HepG2 (cell line): ENCODE data around the gene AKAP6. TPM values are rescaled to one million over a fixed set of nuclear protein-coding genes. Genes with fewer than 3 reads are reported as not detected.

ENCODE experiments used
- EEA1 ChIP-seq: sonication (generic); formaldehyde crosslinking; IDR thresholded peaks from 2 replicates; pipeline ENCODE4 v1.5.1; 2020; ENCODE audit warnings: mild to moderate bottlenecking, missing genetic modification reagents, borderline replicate concordance
- ELF4 ChIP-seq: sonication (generic); formaldehyde crosslinking; IDR thresholded peaks from 2 replicates; pipeline ENCODE4 v1.5.0; 2020; ENCODE audit warnings: missing genetic modification reagents, mild to moderate bottlenecking, moderate library complexity, borderline replicate concordance
- ESRRA ChIP-seq: sonication (generic); formaldehyde crosslinking; IDR thresholded peaks from 2 replicates; pipeline ENCODE4 v1.5.1; 2020; ENCODE audit warnings: mild to moderate bottlenecking, low read depth, missing genetic modification reagents
- HCFC1 ChIP-seq: fragments of 150-350 bp; IDR thresholded peaks from 2 replicates; pipeline ENCODE4 v1.6.1; 2014; ENCODE audit warnings: low read depth, low read length
- NONO ChIP-seq, 2 experiments: fragments of 450-650 bp in 1 of 2; sonication (generic) in 1 of 2; formaldehyde crosslinking in 1 of 2; IDR thresholded peaks in 1 of 2; conservative IDR thresholded peaks in 1 of 2; 2 replicates each; pipeline versions ENCODE4 v1.6.1 to v1.8.0; 2017 to 2022; ENCODE audit warnings: mild to moderate bottlenecking in 1 of 2, missing genetic modification reagents in 1 of 2, moderate library complexity in 1 of 2
- SKI ChIP-seq: fragments of 450-650 bp; IDR thresholded peaks from one replicate; pipeline ENCODE4 v1.6.1; 2018; ENCODE audit warnings: mild to moderate bottlenecking; ENCODE audit not compliant: partially characterized antibody
- TAF1 ChIP-seq: sonication (generic); formaldehyde crosslinking; IDR thresholded peaks from 2 replicates; pipeline ENCODE4 v1.4.0; 2020; ENCODE audit warnings: missing genetic modification reagents
- ZBTB46 ChIP-seq: sonication (generic); formaldehyde crosslinking; IDR thresholded peaks from 2 replicates; pipeline ENCODE4 v1.4.0; 2020; ENCODE audit warnings: mild to moderate bottlenecking, missing genetic modification reagents, borderline replicate concordance
- ZGPAT ChIP-seq: IDR thresholded peaks from 2 replicates; pipeline ENCODE4 v1.6.1; 2016; ENCODE audit warnings: mild to moderate bottlenecking
- ZNF274 ChIP-seq: sonication (generic); formaldehyde crosslinking; IDR thresholded peaks from 2 replicates; pipeline ENCODE4 v1.5.1; 2020; ENCODE audit warnings: mild to moderate bottlenecking, missing genetic modification reagents
- ZNF503 ChIP-seq: sonication (generic); formaldehyde crosslinking; IDR thresholded peaks from 2 replicates; pipeline ENCODE4 v1.4.0; 2020; ENCODE audit warnings: missing genetic modification reagents
- ZNF549 ChIP-seq: sonication (generic); formaldehyde crosslinking; IDR thresholded peaks from 2 replicates; pipeline ENCODE4 v1.5.0; 2020; ENCODE audit warnings: missing genetic modification reagents
- ZNF563 ChIP-seq: sonication (generic); formaldehyde crosslinking; IDR thresholded peaks from 2 replicates; pipeline ENCODE4 v1.8.0; 2022; ENCODE audit warnings: mild to moderate bottlenecking, moderate library complexity, missing genetic modification reagents
- ZNF639 ChIP-seq: conservative IDR thresholded peaks from 2 replicates; pipeline ENCODE4 v1.6.1; 2018; ENCODE audit warnings: missing genetic modification reagents
- ZNF672 ChIP-seq: sonication (generic); formaldehyde crosslinking; IDR thresholded peaks from 2 replicates; pipeline ENCODE4 v1.8.1; 2022; ENCODE audit warnings: missing genetic modification reagents
- polyA plus RNA-seq, 8 experiments: library from polyadenylated mRNA; depleted of rRNA in 3 of 8; stranded (reverse) in 7 of 8; unstranded in 1 of 8; fragments of >200 nt; fragmentation: Illumina TruSeq in 4 of 8; extraction: Trizol in 4 of 8; gene quantifications; 2 replicates each; pipeline versions ENCODE4 v1.2.1 to v1.2.3, GENCODE V29; 2011 to 2016; ENCODE audit warnings: low read depth in 4 of 8, missing spikeins in 1 of 8, mixed read lengths in 1 of 8; ENCODE audit not compliant: insufficient read depth in 1 of 8
- total RNA-seq, 5 experiments: library from RNA; depleted of rRNA; stranded (reverse); fragments of >200 nt; fragmentation: Illumina TruSeq; extraction: Trizol; gene quantifications; 2 replicates each; pipeline ENCODE4 v1.2.3, GENCODE V29; 2016; ENCODE audit warnings: low read depth in 1 of 5
- TF ChIP-seq, protein P1 (sequence below): sonication (generic); formaldehyde crosslinking; IDR thresholded peaks from 2 replicates; pipeline ENCODE4 v1.4.0; 2020; ENCODE audit warnings: missing genetic modification reagents, borderline replicate concordance
- TF ChIP-seq, protein P2 (sequence below): sonication (generic); formaldehyde crosslinking; conservative IDR thresholded peaks from 2 replicates; pipeline ENCODE4 v1.4.0; 2020; ENCODE audit warnings: missing genetic modification reagents

The AKAP6 gene
- total and polyA plus RNA-seq, 2 of the 13 experiments (the other 11 are each of a cell fraction or from before 2014, with no cell fraction given) = 1.4 TPM

GRCh38 chr14:32576088-32576795 is 247.1 kb downstream of the AKAP6 start (continued):
- TF ChIP-seq, protein P1, sequence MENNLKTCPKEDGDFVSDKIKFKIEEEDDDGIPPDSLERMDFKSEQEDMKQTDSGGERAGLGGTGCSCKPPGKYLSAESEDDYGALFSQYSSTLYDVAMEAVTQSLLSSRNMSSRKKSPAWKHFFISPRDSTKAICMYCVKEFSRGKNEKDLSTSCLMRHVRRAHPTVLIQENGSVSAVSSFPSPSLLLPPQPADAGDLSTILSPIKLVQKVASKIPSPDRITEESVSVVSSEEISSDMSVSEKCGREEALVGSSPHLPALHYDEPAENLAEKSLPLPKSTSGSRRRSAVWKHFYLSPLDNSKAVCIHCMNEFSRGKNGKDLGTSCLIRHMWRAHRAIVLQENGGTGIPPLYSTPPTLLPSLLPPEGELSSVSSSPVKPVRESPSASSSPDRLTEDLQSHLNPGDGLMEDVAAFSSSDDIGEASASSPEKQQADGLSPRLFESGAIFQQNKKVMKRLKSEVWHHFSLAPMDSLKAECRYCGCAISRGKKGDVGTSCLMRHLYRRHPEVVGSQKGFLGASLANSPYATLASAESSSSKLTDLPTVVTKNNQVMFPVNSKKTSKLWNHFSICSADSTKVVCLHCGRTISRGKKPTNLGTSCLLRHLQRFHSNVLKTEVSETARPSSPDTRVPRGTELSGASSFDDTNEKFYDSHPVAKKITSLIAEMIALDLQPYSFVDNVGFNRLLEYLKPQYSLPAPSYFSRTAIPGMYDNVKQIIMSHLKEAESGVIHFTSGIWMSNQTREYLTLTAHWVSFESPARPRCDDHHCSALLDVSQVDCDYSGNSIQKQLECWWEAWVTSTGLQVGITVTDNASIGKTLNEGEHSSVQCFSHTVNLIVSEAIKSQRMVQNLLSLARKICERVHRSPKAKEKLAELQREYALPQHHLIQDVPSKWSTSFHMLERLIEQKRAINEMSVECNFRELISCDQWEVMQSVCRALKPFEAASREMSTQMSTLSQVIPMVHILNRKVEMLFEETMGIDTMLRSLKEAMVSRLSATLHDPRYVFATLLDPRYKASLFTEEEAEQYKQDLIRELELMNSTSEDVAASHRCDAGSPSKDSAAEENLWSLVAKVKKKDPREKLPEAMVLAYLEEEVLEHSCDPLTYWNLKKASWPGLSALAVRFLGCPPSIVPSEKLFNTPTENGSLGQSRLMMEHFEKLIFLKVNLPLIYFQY (CRISPR knock-in tag) = 0 out of 2 replicates have a peak, but pooled peaks have one; percentile 34
- TF ChIP-seq EEA1 (CRISPR knock-in tag) (no peak), ZNF563 (CRISPR knock-in tag) (no peak), ESRRA (CRISPR knock-in tag) (no peak), TAF1 (no peak), ZNF549 (no peak), ELF4 (CRISPR knock-in tag) (0 out of 2 replicates have a peak, but pooled peaks have one; percentile 25), ZGPAT (CRISPR knock-in tag) (peak; percentile 62; the same call in 1 of the 2 replicates), NONO (IDR thresholded peaks at IDR 0.05) (no peak), NONO (CRISPR knock-in tag; conservative IDR thresholded peaks at IDR 0.05) (no peak), ZNF639 (CRISPR knock-in tag) (no peak), ZNF503 (CRISPR knock-in tag) (no peak), SKI (no peak), ZBTB46 (no peak), HCFC1 (no peak), ZNF672 (CRISPR knock-in tag) (no peak), ZNF274 (CRISPR knock-in tag) (no peak)
- TF ChIP-seq, protein P2, sequence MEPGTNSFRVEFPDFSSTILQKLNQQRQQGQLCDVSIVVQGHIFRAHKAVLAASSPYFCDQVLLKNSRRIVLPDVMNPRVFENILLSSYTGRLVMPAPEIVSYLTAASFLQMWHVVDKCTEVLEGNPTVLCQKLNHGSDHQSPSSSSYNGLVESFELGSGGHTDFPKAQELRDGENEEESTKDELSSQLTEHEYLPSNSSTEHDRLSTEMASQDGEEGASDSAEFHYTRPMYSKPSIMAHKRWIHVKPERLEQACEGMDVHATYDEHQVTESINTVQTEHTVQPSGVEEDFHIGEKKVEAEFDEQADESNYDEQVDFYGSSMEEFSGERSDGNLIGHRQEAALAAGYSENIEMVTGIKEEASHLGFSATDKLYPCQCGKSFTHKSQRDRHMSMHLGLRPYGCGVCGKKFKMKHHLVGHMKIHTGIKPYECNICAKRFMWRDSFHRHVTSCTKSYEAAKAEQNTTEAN (CRISPR knock-in tag) = no peak
